NCI-H1694 treated with DMSO at 0.1 percent for 48 hours (cell line): ENCODE results near the gene CYREN.
A peak's percentile ranks its signal among the peaks of the same experiment; 100 is the strongest.
"Not testable (repeated sequence)": the region's sequence is repeated elsewhere in the genome, so short reads cannot be mapped to it uniquely, and the experiment has no call there.

Experiments
- DNase-seq: peaks from one replicate; lab custom pipeline; 2025; lab: John Stamatoyannopoulos, UW

Gene CYREN

GRCh38 chr7:135170274-135170997, at the start of gene CYREN:
Gene CYREN, minus strand, starts transcription at chr7:135170707. Its CDS starts 1,785 bp downstream, at chr7:135168922.
- peak; percentile 85 for DNase-seq

GRCh38 chr7:135217645-135218509, 47.4 kb upstream of the CYREN start:
- DNase-seq, result no peak

- DNase-seq, result no peak
Observed at GRCh38 chr7:135215698-135216097, 45.2 kb upstream of the CYREN start.

- DNase-seq, result no peak
Observed at GRCh38 chr7:135215180-135215579, 44.7 kb upstream of the CYREN start.

GRCh38 chr7:135213831-135214230, 43.3 kb upstream of the CYREN start:
- DNase-seq, result no peak

- DNase-seq, result not testable (repeated sequence)
Observed at GRCh38 chr7:135211946-135212685, 41.6 kb upstream of the CYREN start.

GRCh38 chr7:135211179-135211945, 40.9 kb upstream of the CYREN start, which contains the start of gene WDR91:
Gene WDR91, minus strand, starts transcription at chr7:135211526. Its CDS starts 24 bp downstream, at chr7:135211502.
- DNase-seq, result peak; percentile 84

- no peak for DNase-seq
Observed at GRCh38 chr7:135210888-135211178, 40.3 kb upstream of the CYREN start.

GRCh38 chr7:135209225-135209834, 38.8 kb upstream of the CYREN start:
- no peak for DNase-seq

- no peak for DNase-seq
Observed at GRCh38 chr7:135208102-135208793, 37.7 kb upstream of the CYREN start.

- DNase-seq, result no peak
Observed at GRCh38 chr7:135207406-135208101, 37.0 kb upstream of the CYREN start.

- no peak for DNase-seq
Observed at GRCh38 chr7:135206941-135207391, 36.5 kb upstream of the CYREN start.

- DNase-seq, result no peak
Observed at GRCh38 chr7:135205850-135206249, 35.3 kb upstream of the CYREN start.

- DNase-seq, result no peak
Observed at GRCh38 chr7:135204876-135205275, 34.4 kb upstream of the CYREN start.

- no peak for DNase-seq
Observed at GRCh38 chr7:135204341-135204749, 33.8 kb upstream of the CYREN start.

GRCh38 chr7:135201350-135201749, 30.8 kb upstream of the CYREN start:
- DNase-seq, result no peak

GRCh38 chr7:135200821-135201331, 30.4 kb upstream of the CYREN start:
- no peak for DNase-seq

GRCh38 chr7:135199439-135199838, 28.9 kb upstream of the CYREN start:
- no peak for DNase-seq

- DNase-seq, result no peak
Observed at GRCh38 chr7:135197906-135198655, 27.6 kb upstream of the CYREN start.
